ENCODE measurements around the gene NPAS1.

- peak in 1 of 11 experiments; percentile 5 for TF ChIP-seq CTCF (IDR thresholded peaks at IDR 0.05 in 8 of 11, conservative IDR thresholded peaks at IDR 0.05 in 3 of 11)
- TF ChIP-seq POLR2A (IDR thresholded peaks at IDR 0.05) = no peak
- peak; percentile 57 to 82 (median 81) for TF ChIP-seq POLR2AphosphoS5 (IDR thresholded peaks at IDR 0.05)
Observed at GRCh38 chr19:46992699-46993535, 26.7 kb upstream of the NPAS1 start.
